Caco-2 (cell line): ENCODE measurements around the gene EXOC7. TPM values are rescaled to one million over a fixed set of nuclear protein-coding genes. Genes with fewer than 3 reads are reported as not detected.

ENCODE experiments used
- BruUV-seq: library from RNA; stranded (reverse); fragments of 400-500 nt; replicated peaks from 2 replicates; lab custom pipeline; 2021; lab: Mats Ljungman, UMichigan
- CTCF ChIA-PET: fragments of 300-600 bp; sonication (Branson Sonifier 250); formaldehyde crosslinking; loops from one replicate; lab custom pipeline; 2022; ENCODE audit warnings: antibody characterized with exemption; lab: Charles Lee
- POLR2A ChIA-PET: fragments of 300-600 bp; sonication (Branson Sonifier 250); formaldehyde crosslinking; loops from one replicate; lab custom pipeline; 2022; ENCODE audit warnings: antibody characterized with exemption; lab: Charles Lee
- DNase-seq, 2 experiments: peaks; one replicate each; pipeline versions ENCODE4 v3.0.0 to v3.0.0-alpha.2; 2020 to 2022
- H3K27me3 ChIP-seq: replicated peaks from 2 replicates; pipeline ENCODE4 v1.6.0; 2011; ENCODE audit warnings: low read length; ENCODE audit not compliant: control insufficient read depth, insufficient read depth
- H3K36me3 ChIP-seq: 2 replicates; pipeline ENCODE4 v1.5.1; 2011; ENCODE audit warnings: low read length; ENCODE audit not compliant: control insufficient read depth, insufficient read depth
- H3K4me1 ChIP-seq: fragments of 250-450 bp; sonication (Bioruptor Pico); 2 replicates; pipeline ENCODE4 v1.5.1; 2020; ENCODE audit warnings: mild to moderate bottlenecking
- H3K4me3 ChIP-seq: 2 replicates; pipeline ENCODE4 v1.5.1; 2011; ENCODE audit warnings: low read depth, mild to moderate bottlenecking, control low read depth, low read length
- H3K9me3 ChIP-seq: fragments of 250-450 bp; sonication (Bioruptor Pico); 2 replicates; pipeline ENCODE4 v1.5.1; 2020; ENCODE audit warnings: mild to moderate bottlenecking, moderate library complexity
- H3K27ac Mint-ChIP-seq: one replicate; pipeline ENCODE4 v1.8.0; 2022; ENCODE audit warnings: mixed read lengths; ENCODE audit not compliant: unreplicated experiment
- H3K27me3 Mint-ChIP-seq: one replicate; pipeline ENCODE4 v1.8.0; 2022; ENCODE audit warnings: mixed read lengths; ENCODE audit not compliant: insufficient read depth, unreplicated experiment
- H3K36me3 Mint-ChIP-seq: one replicate; pipeline ENCODE4 v1.8.0; 2022; ENCODE audit warnings: mild to moderate bottlenecking, mixed read lengths; ENCODE audit not compliant: insufficient read depth, unreplicated experiment
- H3K4me1 Mint-ChIP-seq: one replicate; pipeline ENCODE4 v1.8.0; 2022; ENCODE audit warnings: low read depth, mixed read lengths; ENCODE audit not compliant: unreplicated experiment
- H3K4me3 Mint-ChIP-seq: one replicate; pipeline ENCODE4 v1.8.0; 2022; ENCODE audit warnings: mild to moderate bottlenecking, moderate library complexity, mixed read lengths; ENCODE audit not compliant: unreplicated experiment
- H3K9me3 Mint-ChIP-seq: one replicate; pipeline ENCODE4 v1.8.0; 2022; ENCODE audit warnings: mixed read lengths; ENCODE audit not compliant: unreplicated experiment
- CTCF ChIP-seq, 2 experiments: fragments of 200-600 bp in 1 of 2; IDR thresholded peaks; 1 replicate in 1 of 2; 2 replicates in 1 of 2; pipeline versions ENCODE4 v1.5.1 to v1.8.0; 2011 to 2022; ENCODE audit warnings: antibody characterized with exemption in 1 of 2, control low read depth in 1 of 2, inconsistent platforms in 1 of 2, low read depth in 1 of 2, low read length in 1 of 2, mild to moderate bottlenecking in 1 of 2, moderate library complexity in 1 of 2; ENCODE audit not compliant: insufficient read depth in 1 of 2, severe bottlenecking in 1 of 2, unreplicated experiment in 1 of 2
- intact Hi-C: fragments of 100-400 bp; cut with micrococcal nuclease; formaldehyde crosslinking; loops from one replicate; pipeline ENCODE4 v1.10.0; 2022; ENCODE audit not compliant: unreplicated experiment
- total RNA-seq: library from RNA; stranded (reverse); gene quantifications from 2 replicates; pipeline ENCODE4 v1.2.3, GENCODE V29; 2022

EXOC7 gene
- total RNA-seq, 1 experiment from 2014 or later, result 205 TPM

DNA sequence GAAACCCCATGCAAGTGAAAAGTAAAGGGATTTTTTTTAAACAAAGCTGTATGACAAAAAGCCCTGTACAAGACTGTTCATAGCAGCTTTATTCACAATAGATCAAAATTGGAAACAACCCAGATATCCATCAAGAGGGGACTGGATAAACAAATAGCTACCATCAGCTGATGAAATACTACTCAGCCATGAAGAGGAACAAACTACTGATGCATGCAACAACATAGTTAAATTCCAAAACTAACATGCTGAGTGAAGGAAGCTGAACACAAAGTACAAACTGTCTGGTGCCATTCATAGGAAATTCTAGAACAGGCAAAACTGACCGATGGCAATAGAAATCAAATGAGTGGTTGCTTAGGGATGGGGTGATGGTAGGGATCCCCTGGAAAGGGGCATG lies 22.3 kb upstream of the EXOC7 start:
- no peaks in the 10 kb centered on the region for H3K27me3 Mint-ChIP-seq
- no TSS peak for BruUV-seq

DNA sequence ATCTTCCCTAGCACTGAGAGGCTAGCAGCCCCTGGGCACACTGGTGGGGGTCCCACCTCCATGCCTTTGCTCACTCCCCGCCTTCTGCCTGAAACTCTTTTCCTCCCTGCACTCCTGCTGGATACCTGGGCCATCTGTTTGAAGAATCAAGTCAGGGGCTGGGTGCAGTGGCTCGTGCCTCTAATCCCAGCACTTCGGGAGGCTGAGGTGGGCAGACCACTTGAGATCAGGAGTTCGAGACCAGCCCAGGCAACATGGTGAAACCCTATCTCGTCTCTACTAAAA lies 21.7 kb upstream of the EXOC7 start:
- H3K27ac Mint-ChIP-seq, result no peak overlapping the region
- BruUV-seq, result no TSS peak
- peaks cover 39% of the 10 kb centered on the region for H3K4me1 Mint-ChIP-seq
- H3K4me3 ChIP-seq, result no peak overlapping the region
- no peaks in the 10 kb centered on the region for H3K9me3 Mint-ChIP-seq
- no peaks in the 10 kb centered on the region for H3K27me3 Mint-ChIP-seq
- no peaks in the 10 kb centered on the region for H3K36me3 ChIP-seq
- H3K4me3 Mint-ChIP-seq, result no peak overlapping the region
- ChIA-PET CTCF (interaction anchor here (1.0 to 2.0 kb wide), 6 partner anchors 13 to 154 kb away, joined by 3 to 9 read pairs (median 4); no protein-coding TSS in a partner anchor), POLR2A (interaction anchor here (1.0 kb wide), 1 partner anchor 139 kb away, joined by 3 read pairs; the partner anchor contains the start of gene UBALD2)
- intact Hi-C loops, result no loop called here
- no peak for DNase-seq
- H3K27me3 ChIP-seq, result no peaks in the 10 kb centered on the region
- no peaks in the 10 kb centered on the region for H3K36me3 Mint-ChIP-seq
- no peaks in the 10 kb centered on the region for H3K9me3 ChIP-seq
- peaks cover 14% of the 10 kb centered on the region for H3K4me1 ChIP-seq
- no peak for TF ChIP-seq CTCF (IDR thresholded peaks at IDR 0.05; ENCODE audit: insufficient read depth in 1 of 2, low read depth in 1 of 2, low read length in 1 of 2, severe bottlenecking in 1 of 2, unreplicated experiment in 1 of 2)

More for the DNA sequence above, 22.3 kb upstream of the EXOC7 start:
- ChIA-PET CTCF (interaction anchor here (1.1 to 2.0 kb wide), 2 partner anchors 20 to 154 kb away, joined by 3 to 5 read pairs; no protein-coding TSS in a partner anchor), POLR2A (interaction anchor here (0.6 to 1.0 kb wide), 2 partner anchors 13 to 139 kb away, joined by 3 read pairs; partner anchors contain the start of gene UBALD2)
- peaks cover 39% of the 10 kb centered on the region for H3K4me1 Mint-ChIP-seq
- H3K27me3 ChIP-seq, result no peaks in the 10 kb centered on the region
- no peak overlapping the region for H3K27ac Mint-ChIP-seq
- H3K9me3 Mint-ChIP-seq, result no peaks in the 10 kb centered on the region
- no peaks in the 10 kb centered on the region for H3K36me3 ChIP-seq
- no peak overlapping the region for H3K4me3 ChIP-seq
- intact Hi-C loops, result no loop called here
- no peak for DNase-seq
- peaks cover 20% of the 10 kb centered on the region for H3K4me1 ChIP-seq
- no peak for TF ChIP-seq CTCF (IDR thresholded peaks at IDR 0.05; ENCODE audit: insufficient read depth in 1 of 2, low read depth in 1 of 2, low read length in 1 of 2, severe bottlenecking in 1 of 2, unreplicated experiment in 1 of 2)
- H3K9me3 ChIP-seq, result no peaks in the 10 kb centered on the region
- H3K36me3 Mint-ChIP-seq, result no peaks in the 10 kb centered on the region
- no peak overlapping the region for H3K4me3 Mint-ChIP-seq

DNA sequence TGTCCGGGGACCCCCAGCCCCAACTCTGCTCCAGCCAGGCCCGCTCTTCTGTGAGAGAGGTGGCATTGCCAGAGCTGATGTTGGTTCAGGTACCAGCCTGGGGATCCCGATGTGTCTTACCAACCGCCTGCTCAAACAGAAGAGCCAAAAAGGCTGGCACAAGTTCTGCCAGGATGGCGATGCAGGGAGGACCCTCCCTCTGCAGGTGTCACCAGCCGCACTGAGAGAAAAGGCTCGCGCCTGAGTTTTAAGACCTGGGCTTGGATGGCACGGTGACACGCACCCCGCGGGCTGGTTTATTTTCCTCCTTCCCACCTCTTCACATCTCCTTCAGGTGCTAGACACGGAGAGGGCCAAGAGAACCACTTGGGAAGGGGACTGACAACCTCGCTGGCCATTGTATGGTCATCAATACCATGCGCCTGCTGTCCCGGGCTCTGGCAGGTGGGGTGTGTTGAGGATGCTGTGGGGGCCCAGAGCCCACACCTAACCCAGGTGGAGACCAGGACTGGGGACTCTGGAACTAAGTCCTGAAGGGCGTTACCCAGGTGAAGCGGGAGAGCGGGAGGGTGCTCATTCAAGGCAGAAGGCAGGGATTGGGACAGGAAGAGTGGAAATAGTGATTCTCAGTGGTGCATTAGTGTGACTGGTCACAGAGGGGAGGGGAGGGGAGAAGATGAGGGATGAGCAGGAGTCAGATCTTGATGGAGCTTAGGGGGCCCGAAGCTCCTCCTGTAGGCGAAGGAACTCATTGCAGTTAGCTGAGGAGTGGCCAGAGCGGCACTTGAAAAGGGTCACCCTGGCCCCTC lies 21.2 kb upstream of the EXOC7 start:
- ChIA-PET CTCF (interaction anchor here (1.0 to 4.9 kb wide), 7 partner anchors 8 to 110 kb away, joined by 3 to 41 read pairs (median 5); no protein-coding TSS in a partner anchor), POLR2A (interaction anchor here (1.0 kb wide), 1 partner anchor 140 kb away, joined by 3 read pairs; the partner anchor contains the start of gene UBALD2)
- no peaks in the 10 kb centered on the region for H3K27me3 ChIP-seq
- Mint-ChIP-seq H3K4me1 (peaks cover 34% of the 10 kb centered on the region), H3K27me3 (no peaks in the 10 kb centered on the region), H3K4me3 (no peak overlapping the region), H3K9me3 (no peaks in the 10 kb centered on the region), H3K27ac (no peak overlapping the region), H3K36me3 (no peaks in the 10 kb centered on the region)
- intact Hi-C loops, result no loop called here
- H3K4me1 ChIP-seq, result peaks cover 10% of the 10 kb centered on the region
- H3K36me3 ChIP-seq, result no peaks in the 10 kb centered on the region
- TF ChIP-seq CTCF (IDR thresholded peaks at IDR 0.05; ENCODE audit: insufficient read depth in 1 of 2, low read depth in 1 of 2, low read length in 1 of 2, severe bottlenecking in 1 of 2, unreplicated experiment in 1 of 2), result peak; percentile 19 to 25
- BruUV-seq, result no TSS peak
- H3K4me3 ChIP-seq, result no peak overlapping the region
- H3K9me3 ChIP-seq, result no peaks in the 10 kb centered on the region
- DNase-seq, result peak in 1 of 2 experiments; percentile 41
